ENCODE data around the gene BAG5.

BAG5 gene

DNA sequence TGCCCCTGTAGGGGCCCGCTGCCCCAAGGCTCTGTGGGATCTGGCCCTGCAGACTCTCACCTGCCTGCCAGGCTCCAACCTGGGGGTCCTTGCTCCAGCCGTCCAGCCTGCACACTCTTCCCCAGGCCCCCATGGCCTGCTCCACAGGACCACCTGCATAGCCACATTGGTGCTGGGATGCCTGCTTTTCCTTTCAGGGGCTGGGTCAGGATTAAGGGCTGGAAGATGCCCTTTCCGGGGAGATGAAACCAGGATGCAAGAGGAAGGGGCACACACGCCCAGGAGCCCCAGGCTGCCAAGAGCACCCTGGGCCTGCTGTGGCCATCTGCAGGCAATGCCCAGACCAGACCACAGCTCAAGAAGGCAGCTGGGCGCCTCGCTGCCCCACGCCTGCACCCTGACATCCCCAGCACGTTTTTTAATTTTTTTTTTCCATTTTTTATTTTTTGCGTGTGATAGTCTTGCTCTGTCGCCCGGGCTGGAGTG lies 15.0 kb downstream of the BAG5 start:
- Histone ChIP-seq H3K27me3 (no peaks in the 10 kb centered on the region), H3K4me3 (ENCODE audit: low read depth in 1 of 2, low read length in 1 of 2) (no peak overlapping the region), H3K9me3 (no peaks in the 10 kb centered on the region), H3K27ac (no peak overlapping the region), H3K4me1 (ENCODE audit: control insufficient read depth in 1 of 2, insufficient read depth in 1 of 2, low read depth in 1 of 2, low read length in 1 of 2) (no peaks in the 10 kb centered on the region), H3K36me3 (no peaks in the 10 kb centered on the region)
- TF ChIP-seq, protein P1, sequence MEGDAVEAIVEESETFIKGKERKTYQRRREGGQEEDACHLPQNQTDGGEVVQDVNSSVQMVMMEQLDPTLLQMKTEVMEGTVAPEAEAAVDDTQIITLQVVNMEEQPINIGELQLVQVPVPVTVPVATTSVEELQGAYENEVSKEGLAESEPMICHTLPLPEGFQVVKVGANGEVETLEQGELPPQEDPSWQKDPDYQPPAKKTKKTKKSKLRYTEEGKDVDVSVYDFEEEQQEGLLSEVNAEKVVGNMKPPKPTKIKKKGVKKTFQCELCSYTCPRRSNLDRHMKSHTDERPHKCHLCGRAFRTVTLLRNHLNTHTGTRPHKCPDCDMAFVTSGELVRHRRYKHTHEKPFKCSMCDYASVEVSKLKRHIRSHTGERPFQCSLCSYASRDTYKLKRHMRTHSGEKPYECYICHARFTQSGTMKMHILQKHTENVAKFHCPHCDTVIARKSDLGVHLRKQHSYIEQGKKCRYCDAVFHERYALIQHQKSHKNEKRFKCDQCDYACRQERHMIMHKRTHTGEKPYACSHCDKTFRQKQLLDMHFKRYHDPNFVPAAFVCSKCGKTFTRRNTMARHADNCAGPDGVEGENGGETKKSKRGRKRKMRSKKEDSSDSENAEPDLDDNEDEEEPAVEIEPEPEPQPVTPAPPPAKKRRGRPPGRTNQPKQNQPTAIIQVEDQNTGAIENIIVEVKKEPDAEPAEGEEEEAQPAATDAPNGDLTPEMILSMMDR (IDR thresholded peaks at IDR 0.05) = no peak

DNA sequence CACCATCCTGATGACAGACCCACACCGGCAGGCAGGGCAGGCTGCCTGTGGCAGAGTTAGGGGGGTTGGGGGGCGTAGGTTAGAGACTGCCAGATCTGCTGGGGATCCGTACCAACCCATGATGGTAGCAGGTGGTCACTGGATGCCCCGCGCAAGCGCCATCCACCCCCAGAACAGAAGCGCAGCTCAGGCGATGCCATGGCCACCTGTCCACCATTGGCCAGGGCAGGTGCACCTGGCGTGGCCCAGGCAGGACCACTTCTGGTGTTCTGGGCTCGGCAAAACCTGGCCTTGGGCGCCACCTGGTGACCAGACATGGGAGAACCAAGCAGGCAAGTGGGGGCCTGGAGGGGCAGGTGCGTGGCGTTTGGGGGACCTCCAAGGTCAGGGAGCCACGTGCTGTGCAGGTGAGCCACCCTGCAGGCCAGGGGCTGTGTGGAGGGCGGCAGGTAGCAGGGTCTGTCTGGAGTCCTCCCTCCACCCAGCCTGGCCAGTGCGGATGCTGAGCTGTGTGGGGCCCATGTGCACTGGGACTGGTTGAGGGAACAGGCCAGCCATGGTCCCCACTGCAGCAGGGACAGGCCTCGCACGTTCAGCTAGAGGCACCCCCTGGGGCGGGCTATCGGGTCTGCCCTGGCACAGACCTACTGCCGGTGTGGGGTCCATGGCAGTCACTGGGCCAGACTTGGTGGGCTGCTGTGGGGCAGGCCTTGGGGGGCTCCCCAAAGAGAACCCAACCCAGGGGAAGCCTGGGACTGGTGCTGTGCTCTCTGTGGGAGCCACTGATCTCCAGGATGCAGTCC lies 15.6 kb downstream of the BAG5 start:
- Histone ChIP-seq H3K36me3 (no peaks in the 10 kb centered on the region), H3K27ac (no peak overlapping the region), H3K9me3 (no peaks in the 10 kb centered on the region), H3K4me1 (ENCODE audit: control insufficient read depth in 1 of 2, insufficient read depth in 1 of 2, low read depth in 1 of 2, low read length in 1 of 2) (no peaks in the 10 kb centered on the region), H3K4me3 (ENCODE audit: low read depth in 1 of 2, low read length in 1 of 2) (no peak overlapping the region), H3K27me3 (peaks cover 4% of the 10 kb centered on the region)
- TF ChIP-seq, protein P1 (IDR thresholded peaks at IDR 0.05) = peak; percentile 88

DNA sequence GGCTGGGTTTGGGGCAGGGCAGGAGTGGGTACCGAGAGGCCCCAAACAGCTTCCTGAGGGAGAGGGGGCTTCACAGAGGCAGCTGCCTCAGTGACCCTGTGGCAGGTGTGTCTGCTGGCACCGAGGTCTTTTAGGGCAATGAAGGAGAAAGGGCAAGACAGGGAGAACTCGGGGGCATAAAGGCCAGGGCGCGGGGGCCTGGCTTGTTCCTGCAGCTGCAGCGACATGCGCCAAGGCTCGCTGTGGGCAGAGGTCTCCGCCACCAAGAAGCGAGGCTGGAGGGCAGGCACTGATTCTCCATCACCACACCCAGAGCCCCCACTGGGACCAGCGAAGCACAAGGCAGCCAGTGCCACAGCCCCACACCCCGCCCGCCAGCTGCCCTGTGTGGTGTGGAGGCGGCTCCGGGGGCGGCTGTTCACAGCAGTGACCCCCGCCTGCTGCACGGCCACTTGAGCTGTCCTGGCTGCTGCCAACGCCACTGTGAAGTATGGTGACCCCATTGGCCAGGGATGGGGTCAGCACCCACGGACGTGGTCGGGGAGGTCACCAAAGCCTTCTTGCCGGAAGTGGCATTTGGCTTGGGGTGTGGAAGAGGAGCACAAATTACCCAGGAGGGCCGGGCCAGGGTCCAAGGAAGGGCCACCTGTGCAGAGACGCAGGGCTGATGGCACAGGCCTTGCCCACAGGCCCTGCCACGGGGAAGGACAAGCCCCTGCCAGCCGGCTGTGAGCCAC lies 16.4 kb downstream of the BAG5 start:
- Histone ChIP-seq H3K9me3 (no peaks in the 10 kb centered on the region), H3K4me3 (ENCODE audit: low read depth in 1 of 2, low read length in 1 of 2) (no peak overlapping the region), H3K27me3 (peaks cover 11% of the 10 kb centered on the region), H3K4me1 (ENCODE audit: control insufficient read depth in 1 of 2, insufficient read depth in 1 of 2, low read depth in 1 of 2, low read length in 1 of 2) (no peaks in the 10 kb centered on the region), H3K36me3 (no peaks in the 10 kb centered on the region), H3K27ac (no peak overlapping the region)
- TF ChIP-seq, protein P1 (IDR thresholded peaks at IDR 0.05) = no peak

DNA sequence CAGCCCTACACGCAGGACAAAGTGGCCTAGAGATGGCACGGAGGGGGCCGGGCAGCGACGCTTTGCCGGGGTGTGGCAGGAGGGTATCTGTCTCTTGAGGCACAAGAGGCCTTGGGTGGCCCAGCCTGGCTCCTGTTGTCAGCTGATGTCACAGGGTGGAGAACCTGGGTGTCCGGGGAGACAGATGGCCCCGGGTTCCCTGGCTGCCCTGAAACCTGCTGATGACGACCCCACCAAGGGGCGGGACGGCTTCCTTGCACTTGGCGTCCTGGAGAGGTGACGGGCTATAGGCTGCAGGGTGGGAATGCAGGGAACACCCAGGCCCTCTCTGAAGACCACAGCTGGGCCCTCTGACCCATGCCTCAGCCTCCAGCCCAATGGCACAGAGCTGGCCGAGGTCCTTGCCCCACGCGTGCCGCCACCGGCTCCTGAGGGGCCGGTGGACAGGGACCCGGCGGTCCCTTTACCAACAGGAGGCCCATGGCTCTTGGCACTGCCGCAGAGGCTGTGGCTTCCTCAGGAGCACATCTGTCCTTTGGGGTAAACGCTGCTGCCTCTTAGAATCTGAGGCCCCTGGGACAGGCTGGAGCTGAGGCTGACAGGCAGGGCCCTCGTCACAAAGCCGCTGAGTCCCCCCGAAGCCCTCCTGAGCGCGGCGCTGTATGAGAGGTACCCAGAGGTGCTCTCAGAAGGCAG lies 17.1 kb downstream of the BAG5 start:
- Histone ChIP-seq H3K9me3 (no peaks in the 10 kb centered on the region), H3K4me1 (ENCODE audit: control insufficient read depth in 1 of 2, insufficient read depth in 1 of 2, low read depth in 1 of 2, low read length in 1 of 2) (no peaks in the 10 kb centered on the region), H3K4me3 (ENCODE audit: low read depth in 1 of 2, low read length in 1 of 2) (no peak overlapping the region), H3K27me3 (peaks cover 18% of the 10 kb centered on the region), H3K27ac (no peak overlapping the region), H3K36me3 (no peaks in the 10 kb centered on the region)
- TF ChIP-seq, protein P1 (IDR thresholded peaks at IDR 0.05) = no peak

DNA sequence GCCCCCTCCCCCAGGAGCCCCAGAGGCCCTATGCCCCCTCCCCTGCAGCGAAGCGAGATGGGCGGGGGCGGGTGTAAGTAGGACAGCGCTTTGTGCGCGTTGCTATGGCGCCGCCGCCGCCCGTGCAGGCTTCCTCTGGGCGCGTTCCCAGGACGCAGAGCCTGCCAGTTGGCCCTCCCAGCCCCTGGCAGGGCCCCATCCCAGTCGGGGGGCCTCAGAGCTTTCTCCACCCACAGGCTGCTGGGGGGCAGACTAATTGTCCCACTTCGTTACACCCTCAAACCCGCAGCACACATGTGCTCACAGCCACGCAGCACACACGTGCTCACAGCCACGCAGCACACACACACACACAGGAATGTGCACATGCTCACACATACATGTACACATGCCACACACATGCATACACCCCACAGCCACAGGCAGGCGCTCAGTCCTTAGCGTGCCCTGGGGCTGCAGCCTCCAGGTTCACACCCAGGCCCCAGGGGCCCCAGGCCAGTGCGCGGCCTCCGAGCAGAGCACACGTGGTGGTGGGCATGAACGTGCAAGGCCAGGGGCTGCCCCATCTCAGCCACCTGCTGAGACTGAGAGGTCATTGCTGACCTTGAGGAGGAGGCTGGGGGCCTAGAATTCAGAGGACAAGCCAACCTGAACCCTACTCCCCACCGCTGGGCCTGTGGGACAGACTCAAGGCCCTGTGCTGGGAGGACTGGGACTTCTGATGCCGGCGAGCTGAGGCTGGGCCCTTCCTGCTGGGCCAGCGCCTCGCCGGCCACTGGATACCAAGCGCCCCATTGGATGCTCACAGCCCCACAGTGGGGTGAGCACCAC lies 17.9 kb downstream of the BAG5 start:
- H3K36me3 ChIP-seq = no peaks in the 10 kb centered on the region
- H3K4me3 ChIP-seq (ENCODE audit: low read depth in 1 of 2, low read length in 1 of 2) = no peak overlapping the region
- no peak overlapping the region for H3K27ac ChIP-seq
- no peaks in the 10 kb centered on the region for H3K4me1 ChIP-seq (ENCODE audit: control insufficient read depth in 1 of 2, insufficient read depth in 1 of 2, low read depth in 1 of 2, low read length in 1 of 2)
- peaks cover 26% of the 10 kb centered on the region for H3K27me3 ChIP-seq
- H3K9me3 ChIP-seq = no peaks in the 10 kb centered on the region
- TF ChIP-seq, protein P1 (IDR thresholded peaks at IDR 0.05) = no peak

Measured in neutrophil (primary cell).